Left lung (tissue), 10 donors: ENCODE data around the gene CDR2L. TPM values are rescaled to one million over a fixed set of nuclear protein-coding genes. Genes with fewer than 3 reads are reported as not detected.
A peak's percentile ranks its signal among the peaks of the same experiment; 100 is the strongest.
"Not testable (repeated sequence)": the region's sequence is repeated elsewhere in the genome, so short reads cannot be mapped to it uniquely, and the experiment has no call there.

Experiments
- ATAC-seq: fragments of 200-7000 bp; cut with Tn5 transposase; one replicate; pipeline ENCODE4 v1.9.1; 2020; ENCODE audit warnings: moderate library complexity
- DNase-seq, 4 donors: peaks; one replicate each; pipeline ENCODE4 v3.0.0-alpha.2; 2013 to 2020
- H3K27ac ChIP-seq, 2 donors: fragments of 200-600 bp; sonication (generic) in 1 of 2; one replicate each; pipeline versions ENCODE4 v1.5.0 to v1.8.0; 2020 to 2021
- H3K27me3 ChIP-seq, 2 donors: fragments of 200-600 bp; sonication (generic) in 1 of 2; one replicate each; pipeline versions ENCODE4 v1.5.0 to v1.8.0; 2020 to 2021
- H3K36me3 ChIP-seq, 2 donors: fragments of 200-600 bp; sonication (generic) in 1 of 2; one replicate each; pipeline versions ENCODE4 v1.5.0 to v1.8.0; 2020 to 2021
- H3K4me1 ChIP-seq, 2 donors: fragments of 200-600 bp; one replicate each; pipeline ENCODE4 v1.8.0; 2021
- H3K4me3 ChIP-seq, 2 donors: fragments of 200-600 bp; sonication (generic) in 1 of 2; one replicate each; pipeline versions ENCODE4 v1.5.0 to v1.8.0; 2020 to 2021; ENCODE audit warnings: mild to moderate bottlenecking in 1 of 2
- H3K9me3 ChIP-seq, 2 donors: fragments of 200-600 bp; sonication (generic) in 1 of 2; one replicate each; pipeline versions ENCODE4 v1.5.0 to v1.8.0; 2020 to 2021
- intact Hi-C, 2 donors: fragments of 100-400 bp; cut with DNase I; formaldehyde crosslinking; loops; one replicate each; pipeline versions ENCODE4 v1.11.2 to v1.14.2; 2022
- polyA plus RNA-seq, 6 donors: library from polyadenylated mRNA; unstranded; fragments of 120-200 nt; gene quantifications; one replicate each; pipeline ENCODE4 v1.2.1, GENCODE V29; 2013; ENCODE audit not compliant: insufficient read length in 6 of 6
- total RNA-seq, 2 donors: library from RNA; stranded (reverse); fragmentation: NEBNext Ultra II Directional; extraction: Animal tissue kit (Norgen Biotek cat#: 25700); gene quantifications; one replicate each; pipeline ENCODE4 v1.2.1, GENCODE V29; 2021
- TF ChIP-seq, protein P1 (sequence below), 2 donors: fragments of 200-600 bp; sonication (generic) in 1 of 2; IDR thresholded peaks; one replicate each; pipeline versions ENCODE4 v1.5.0 to v1.8.0; 2021; ENCODE audit warnings: antibody characterized with exemption in 2 of 2
- donor health status: DM: no; HTN: yes; CAD: no.
- donor health status: DM: no; HTN: no; CAD: no.

The CDR2L gene
- total and polyA plus RNA-seq, 8 donors, result 10.3 to 41.2 (median 14.8) TPM

DNA sequence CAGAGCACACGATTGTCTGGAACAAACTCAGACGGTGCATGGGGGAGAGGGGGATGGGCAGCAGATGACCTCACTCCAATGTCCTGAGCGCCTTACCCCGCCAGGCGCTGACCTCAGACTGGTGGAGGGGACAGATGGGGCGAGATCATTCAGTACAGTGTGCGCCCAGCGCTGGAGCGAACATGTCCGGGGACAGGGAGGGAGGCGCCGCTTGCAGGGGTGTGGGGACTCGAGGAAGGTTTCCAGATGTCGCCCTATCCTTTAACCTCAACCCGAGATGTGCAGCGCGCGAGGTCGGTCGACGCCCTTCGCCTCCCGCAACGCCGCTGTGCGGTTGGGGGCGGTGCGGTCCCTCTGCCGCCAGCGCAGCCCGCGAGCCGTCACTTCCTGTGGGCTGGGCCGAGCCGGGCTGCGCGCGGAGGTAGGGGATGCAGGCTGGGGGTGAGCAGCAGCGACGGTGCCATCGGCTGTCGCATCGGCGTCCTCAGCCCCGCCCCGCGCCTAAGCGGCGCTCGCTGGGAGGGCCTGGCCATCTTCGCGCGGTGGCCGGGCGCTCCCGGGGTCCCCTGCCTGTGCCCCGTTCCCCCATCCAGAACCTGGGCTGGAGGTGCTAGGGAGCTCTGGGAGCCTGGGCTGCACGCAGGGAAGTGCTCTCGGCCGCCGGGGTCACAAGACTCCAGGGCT is 5.3 kb upstream of the CDR2L start:
- Histone ChIP-seq H3K36me3 (no peaks in the 10 kb centered on the region), H3K4me3 (peak overlapping the region; percentile 55 to 68), H3K27me3 (peaks cover 0 to 32% of the 10 kb centered on the region in 2 donors), H3K4me1 (peaks cover 11 to 28% of the 10 kb centered on the region in 2 donors), H3K9me3 (no peaks in the 10 kb centered on the region), H3K27ac (peak overlapping the region; percentile 83 to 87)
- peak; percentile 73 to 94 (median 82) for DNase-seq
- TF ChIP-seq, protein P1, sequence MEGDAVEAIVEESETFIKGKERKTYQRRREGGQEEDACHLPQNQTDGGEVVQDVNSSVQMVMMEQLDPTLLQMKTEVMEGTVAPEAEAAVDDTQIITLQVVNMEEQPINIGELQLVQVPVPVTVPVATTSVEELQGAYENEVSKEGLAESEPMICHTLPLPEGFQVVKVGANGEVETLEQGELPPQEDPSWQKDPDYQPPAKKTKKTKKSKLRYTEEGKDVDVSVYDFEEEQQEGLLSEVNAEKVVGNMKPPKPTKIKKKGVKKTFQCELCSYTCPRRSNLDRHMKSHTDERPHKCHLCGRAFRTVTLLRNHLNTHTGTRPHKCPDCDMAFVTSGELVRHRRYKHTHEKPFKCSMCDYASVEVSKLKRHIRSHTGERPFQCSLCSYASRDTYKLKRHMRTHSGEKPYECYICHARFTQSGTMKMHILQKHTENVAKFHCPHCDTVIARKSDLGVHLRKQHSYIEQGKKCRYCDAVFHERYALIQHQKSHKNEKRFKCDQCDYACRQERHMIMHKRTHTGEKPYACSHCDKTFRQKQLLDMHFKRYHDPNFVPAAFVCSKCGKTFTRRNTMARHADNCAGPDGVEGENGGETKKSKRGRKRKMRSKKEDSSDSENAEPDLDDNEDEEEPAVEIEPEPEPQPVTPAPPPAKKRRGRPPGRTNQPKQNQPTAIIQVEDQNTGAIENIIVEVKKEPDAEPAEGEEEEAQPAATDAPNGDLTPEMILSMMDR (IDR thresholded peaks at IDR 0.05), result no peak
- intact Hi-C loops, result no loop called here
- peak; percentile 97 for ATAC-seq

DNA sequence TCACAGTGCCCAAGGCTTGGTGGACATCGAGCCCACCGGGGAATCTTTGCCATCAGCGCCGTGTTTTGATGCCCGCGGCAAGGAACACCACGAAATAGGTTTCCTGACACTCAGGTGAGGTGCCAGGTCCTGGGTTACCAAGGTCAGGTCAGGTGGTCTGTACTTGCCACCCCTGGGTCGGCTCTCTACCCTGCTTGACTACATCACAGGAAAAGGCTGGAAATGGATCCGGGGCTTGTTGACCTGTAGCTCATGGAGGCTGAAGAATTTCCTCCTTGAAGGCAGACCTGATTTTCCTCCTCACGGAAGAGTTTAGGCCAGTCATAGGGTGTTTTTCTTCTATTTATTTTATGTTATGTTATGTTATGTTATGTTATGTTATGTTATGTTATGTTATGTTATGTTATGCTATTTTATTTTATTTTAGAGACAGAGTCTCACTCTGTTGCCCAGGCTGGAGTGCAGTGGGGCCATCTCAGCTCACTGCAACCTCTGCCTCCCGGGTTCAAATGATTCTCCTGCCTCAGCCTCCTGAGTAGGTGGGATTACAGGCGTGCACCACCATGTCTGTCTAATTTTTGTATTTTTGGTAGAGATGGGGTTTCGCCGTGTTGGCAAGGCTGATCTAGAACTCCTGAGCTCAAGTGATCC is 4.6 kb upstream of the CDR2L start:
- H3K36me3 ChIP-seq, intact Hi-C loops, H3K9me3 ChIP-seq, DNase-seq: not testable (repeated sequence)
- ATAC-seq, result peak; percentile 11
- H3K27ac ChIP-seq, result peak overlapping the region; percentile 83 to 87
- peaks cover 0 to 35% of the 10 kb centered on the region in 2 donors for H3K27me3 ChIP-seq
- peaks cover 11 to 32% of the 10 kb centered on the region in 2 donors for H3K4me1 ChIP-seq
- H3K4me3 ChIP-seq, result peak overlapping the region; percentile 55 to 68

DNA sequence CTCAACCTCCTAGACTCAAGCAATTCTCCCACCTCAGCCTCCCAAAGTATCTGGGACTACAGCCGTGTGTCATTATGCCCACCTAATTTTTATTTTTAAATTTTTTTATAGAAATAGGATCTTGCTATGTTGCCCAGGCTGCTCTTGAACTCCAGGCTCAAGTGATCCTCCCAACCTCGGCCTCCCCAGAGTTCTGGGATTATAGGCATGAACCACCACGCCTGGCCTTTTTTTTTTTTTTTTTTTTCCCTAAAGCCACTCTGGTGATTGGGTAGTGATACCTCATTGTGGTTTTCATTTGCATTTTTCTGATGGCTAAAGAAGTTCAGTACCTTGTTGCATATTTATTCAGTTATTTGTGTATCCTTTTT is 1.2 kb upstream of the CDR2L start:
- H3K9me3 ChIP-seq, result no peaks in the 10 kb centered on the region
- ATAC-seq (no peak), DNase-seq (no peak)
- H3K27ac ChIP-seq, result no peak overlapping the region
- H3K4me3 ChIP-seq, result no peak overlapping the region
- no peaks in the 10 kb centered on the region for H3K36me3 ChIP-seq
- TF ChIP-seq, protein P1 (IDR thresholded peaks at IDR 0.05), result no peak
- intact Hi-C loops, result no loop called here
- peaks cover 0 to 38% of the 10 kb centered on the region in 2 donors for H3K27me3 ChIP-seq
- H3K4me1 ChIP-seq, result peaks cover 10 to 44% of the 10 kb centered on the region in 2 donors

DNA sequence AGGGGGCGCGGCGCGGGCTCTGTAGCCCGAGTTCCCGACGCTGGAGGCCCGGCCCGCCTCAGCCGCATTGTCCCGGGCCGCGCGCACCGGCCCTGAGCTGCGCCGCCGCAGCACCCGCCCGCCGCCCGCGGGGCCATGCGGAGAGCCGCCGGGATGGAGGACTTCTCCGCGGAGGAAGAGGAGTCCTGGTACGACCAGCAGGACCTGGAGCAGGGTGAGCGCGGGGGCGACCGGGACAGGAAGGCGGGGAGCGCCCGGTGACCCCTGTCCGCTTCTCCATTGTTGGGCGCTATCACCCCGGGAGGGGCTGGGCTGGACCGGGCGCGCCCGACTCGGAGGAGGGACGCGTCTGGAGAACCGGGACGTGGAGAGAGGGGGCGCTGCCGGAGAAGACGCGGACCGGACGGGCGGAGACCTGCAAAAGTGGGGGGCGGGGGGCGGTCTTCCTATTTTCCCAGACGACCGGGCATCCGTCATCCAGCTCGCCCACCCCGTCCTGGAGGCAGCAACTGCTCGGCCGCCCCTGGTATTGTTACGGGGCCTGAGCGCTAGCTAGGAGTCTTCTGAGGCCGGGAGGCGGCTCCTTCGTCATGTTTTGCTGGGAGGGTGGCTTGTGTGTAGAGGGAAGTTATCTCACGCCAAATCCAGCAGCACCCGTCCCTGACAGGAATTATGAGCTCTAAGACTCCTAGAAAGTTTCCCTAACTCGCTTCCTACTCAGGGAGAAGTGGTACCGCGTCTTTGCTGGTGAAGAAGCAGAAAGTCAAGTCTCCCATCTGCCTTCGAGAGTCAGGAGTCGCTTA is 678 bp downstream of the CDR2L start:
- Histone ChIP-seq H3K4me3 (peak overlapping the region; percentile 63 to 78), H3K9me3 (no peaks in the 10 kb centered on the region), H3K27ac (peak overlapping the region; percentile 80 to 96), H3K36me3 (no peaks in the 10 kb centered on the region), H3K4me1 (peaks cover 4 to 39% of the 10 kb centered on the region in 2 donors), H3K27me3 (peaks cover 0 to 19% of the 10 kb centered on the region in 2 donors)
- DNase-seq, result peak; percentile 80 to 92 (median 87)
- ATAC-seq, result peak; percentile 76
- intact Hi-C loops, result no loop called here
- TF ChIP-seq, protein P1 (IDR thresholded peaks at IDR 0.05), result peak in 1 of 2 donors; percentile 17

DNA sequence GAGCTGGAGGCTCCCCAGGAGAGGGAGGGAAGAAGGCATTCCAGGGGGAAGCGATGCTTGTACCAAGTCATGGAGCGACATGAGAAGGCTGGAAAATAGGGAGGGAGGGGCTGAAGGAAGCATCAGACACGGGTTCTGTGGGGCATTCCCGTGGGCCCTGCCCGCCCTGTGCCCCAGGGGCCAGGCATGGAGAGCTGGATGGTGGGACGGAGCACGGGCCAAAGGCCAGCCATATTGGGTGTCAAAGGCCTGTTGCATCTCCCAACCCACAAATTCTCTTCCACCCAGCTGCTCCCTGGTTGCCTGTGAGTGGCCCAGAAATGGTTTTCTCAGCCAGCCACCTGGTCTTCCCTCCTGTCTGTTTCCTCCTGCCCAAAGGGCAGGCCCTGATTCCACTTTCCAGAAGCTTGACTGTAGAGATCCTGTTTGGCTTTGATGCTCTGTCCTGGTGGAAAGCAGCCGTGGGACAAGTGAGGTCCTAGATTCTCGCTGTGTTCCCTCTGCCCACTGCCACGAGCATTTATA is 3.2 kb downstream of the CDR2L start:
- ATAC-seq, result no peak
- intact Hi-C loops, result no loop called here
- no peaks in the 10 kb centered on the region for H3K9me3 ChIP-seq
- peaks cover 0 to 16% of the 10 kb centered on the region in 2 donors for H3K27me3 ChIP-seq
- peaks cover 4 to 36% of the 10 kb centered on the region in 2 donors for H3K4me1 ChIP-seq
- no peak for DNase-seq
- TF ChIP-seq, protein P1 (IDR thresholded peaks at IDR 0.05), result no peak
- H3K4me3 ChIP-seq, result no peak overlapping the region
- H3K36me3 ChIP-seq, result no peaks in the 10 kb centered on the region
- H3K27ac ChIP-seq, result peak overlapping the region; percentile 23 to 26
